ENCODE results near the gene CPB2.

Gene CPB2

DNA sequence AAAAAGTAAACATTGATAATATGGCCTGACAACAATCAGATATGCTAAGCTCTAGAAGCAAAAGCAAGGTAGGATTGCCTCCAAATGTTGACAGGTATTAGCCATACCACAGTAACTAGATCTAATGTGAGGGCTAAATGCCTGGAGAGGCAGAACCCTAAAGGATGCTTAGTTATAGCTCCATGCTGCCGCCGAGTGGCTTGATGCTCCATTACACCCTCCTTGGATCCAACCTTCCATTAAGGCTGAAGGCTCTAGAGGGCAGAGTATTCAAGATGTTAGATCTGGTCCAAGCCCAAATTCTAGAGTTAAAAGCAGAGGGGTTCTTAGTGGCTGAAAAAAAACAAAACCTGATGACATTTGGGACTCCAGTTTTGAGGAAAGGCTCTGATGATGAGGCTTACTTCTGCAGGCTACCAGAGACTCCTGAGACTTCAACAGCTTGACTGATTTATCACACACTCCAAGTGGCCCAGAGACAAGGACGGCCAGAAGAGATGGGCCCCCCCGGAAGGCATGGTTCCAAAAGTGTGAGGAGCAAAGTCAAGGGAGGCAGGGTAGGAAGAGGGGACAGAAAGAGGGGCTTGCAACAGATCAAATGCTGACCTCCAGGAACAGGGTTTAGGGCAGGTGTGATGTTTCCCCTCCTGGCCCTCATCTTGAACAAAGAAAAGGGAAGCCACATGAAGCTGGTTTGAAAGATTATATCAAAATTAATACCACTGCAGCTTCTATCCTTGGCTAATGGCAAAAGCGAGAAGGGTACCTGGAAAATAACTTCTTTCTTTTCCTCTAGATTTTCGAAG is 21.9 kb upstream of the CPB2 start:
- peak; percentile 77 for DNase-seq

DNA sequence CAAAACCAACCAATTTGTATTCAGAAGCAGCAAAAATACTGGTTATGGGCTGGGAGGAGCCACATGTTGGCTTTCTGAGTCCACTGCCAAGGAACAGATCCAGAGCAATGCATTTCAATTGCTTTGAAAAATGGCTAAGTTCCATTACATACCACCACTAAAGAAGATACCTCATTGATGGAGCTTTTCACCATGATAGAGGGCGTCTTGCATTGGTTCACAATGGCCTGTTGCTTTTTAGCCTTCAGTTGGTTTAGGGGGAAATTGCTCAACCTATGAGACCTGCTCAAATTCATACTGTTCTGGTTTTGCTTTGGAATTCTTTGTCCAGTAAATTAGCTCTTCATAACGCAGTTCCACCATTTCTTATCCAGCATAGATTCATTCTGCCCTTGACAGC is 21.2 kb upstream of the CPB2 start:
- DNase-seq = no peak

DNA sequence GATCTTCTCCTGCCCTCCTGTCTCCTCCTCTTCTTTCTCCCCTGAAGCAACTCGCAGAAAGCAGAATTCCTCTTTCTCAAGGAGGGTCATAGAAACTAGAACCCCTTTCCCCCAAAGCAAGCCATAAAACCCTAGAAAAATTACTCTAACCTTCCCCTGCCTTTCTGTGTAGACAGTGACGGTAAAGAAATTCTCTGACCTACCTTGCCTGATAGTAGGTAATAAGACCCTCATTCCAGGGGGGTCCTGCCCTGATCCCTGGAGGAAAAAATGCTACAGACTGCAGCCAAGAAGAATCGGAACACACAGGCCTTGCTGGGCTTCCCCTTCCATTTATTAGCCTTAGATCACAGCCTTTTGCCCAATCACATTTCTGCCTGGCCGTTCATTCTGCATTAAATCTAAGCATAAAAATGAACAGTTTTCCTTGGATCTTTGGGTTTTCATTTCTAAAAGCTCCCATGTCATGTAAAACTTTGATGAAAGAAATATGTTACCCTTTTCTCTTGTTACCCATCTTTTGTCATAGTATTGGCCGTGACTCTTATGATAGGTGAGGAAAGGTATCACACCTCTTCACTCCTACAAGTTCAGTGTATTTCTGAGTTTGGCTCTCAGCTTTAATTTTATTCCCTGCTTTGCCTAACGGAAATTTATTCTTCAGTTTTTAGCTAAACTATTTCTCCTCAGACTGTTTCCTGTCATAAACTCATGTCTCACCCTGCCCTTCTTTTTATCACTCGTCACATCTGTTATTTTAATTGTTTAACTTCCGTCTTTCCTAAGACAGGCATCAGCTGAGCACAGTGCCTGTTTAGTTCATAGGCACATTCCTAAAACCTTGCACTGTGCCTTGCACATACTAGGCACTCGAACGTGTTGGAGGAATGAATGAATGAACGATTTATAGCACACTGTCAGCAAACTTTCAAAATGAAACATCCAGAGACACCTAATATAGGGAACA is 20.4 kb upstream of the CPB2 start:
- no peak for DNase-seq

DNA sequence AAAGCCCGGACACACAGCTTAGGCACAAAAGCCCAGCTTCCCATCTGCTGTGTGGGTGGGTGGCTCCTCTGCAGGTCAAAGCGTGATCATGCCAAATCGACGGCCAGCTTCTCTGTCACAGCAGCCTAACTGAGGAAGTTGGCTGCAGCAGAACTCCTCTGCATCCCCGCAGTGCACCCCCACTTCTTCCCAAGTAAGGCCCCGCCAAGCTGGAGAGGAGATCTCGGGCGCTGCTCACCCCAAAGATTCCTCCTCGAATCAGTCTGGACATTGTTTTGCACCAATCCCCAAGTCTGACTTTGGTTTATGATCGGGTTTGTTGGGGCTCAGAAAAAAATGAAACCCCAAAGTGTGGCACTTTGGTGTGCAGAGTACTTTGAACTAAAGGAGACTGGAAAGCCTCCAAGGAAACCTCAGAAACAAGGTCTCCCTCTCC is 19.7 kb upstream of the CPB2 start:
- no peak for DNase-seq

DNA sequence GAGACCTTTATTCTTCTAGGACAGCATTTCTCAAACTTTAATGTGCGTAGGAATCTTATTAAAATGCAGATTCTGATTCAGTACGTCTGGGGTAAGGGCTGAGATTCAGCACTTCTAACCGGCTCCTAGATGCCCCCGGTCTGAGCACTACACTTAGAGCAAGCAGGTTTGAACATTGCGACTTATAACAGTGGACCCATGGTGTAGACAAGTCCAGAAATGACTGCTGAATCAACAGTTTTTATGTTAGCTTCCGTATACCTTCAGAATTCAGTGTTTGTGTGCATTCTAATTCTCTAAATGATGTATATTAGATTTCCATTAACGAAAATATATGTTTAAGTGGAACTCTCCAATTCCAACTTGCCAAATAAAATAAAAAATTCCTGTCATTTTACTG is 17.5 kb upstream of the CPB2 start:
- no peak for DNase-seq

DNA sequence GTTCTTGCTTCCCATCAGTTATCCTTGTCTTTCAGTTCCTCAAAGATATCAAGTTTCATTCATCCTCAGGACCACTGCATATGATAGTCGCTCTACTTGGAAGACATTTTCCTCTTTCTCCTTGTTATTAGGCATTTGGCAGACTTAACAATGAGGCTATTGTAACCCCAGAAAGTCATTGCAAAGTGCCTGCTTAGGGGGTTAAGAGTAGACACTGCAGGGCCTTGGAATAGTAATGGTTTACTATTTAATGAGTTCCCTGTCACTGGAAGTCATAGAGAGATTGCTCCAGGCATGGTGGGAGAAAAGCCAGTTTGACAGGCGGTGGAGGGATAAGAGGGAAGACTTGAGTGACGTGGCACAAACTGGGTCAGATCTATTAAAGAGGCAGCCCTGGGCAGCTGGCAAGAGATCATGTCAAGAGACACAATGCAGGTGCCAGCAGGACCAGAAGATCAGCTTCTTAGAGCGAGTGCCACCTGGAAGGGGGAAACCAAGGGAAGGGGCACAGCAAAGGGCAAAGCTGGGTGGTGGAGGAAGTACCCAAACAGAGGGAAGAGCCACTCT is 16.8 kb upstream of the CPB2 start:
- no peak for DNase-seq

DNA sequence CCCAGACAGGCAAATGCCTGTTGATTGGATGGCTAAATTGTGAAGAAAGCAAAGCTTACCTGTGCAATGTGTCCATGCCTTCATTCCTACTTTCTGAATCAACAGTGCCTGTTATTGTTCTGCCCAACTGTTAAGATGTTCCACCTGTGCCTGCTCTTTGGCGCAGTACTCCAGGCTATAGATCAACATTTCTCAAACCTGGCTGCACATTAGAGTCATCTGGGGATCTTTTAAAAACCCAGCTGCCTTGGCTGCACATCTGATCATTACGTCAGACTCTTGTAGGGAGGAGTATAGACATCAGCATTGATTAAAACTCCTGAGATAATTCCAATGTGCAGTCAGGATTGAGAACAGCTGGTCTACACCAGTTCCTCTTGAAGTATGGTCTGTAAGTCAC is 16.2 kb upstream of the CPB2 start:
- DNase-seq = no peak

DNA sequence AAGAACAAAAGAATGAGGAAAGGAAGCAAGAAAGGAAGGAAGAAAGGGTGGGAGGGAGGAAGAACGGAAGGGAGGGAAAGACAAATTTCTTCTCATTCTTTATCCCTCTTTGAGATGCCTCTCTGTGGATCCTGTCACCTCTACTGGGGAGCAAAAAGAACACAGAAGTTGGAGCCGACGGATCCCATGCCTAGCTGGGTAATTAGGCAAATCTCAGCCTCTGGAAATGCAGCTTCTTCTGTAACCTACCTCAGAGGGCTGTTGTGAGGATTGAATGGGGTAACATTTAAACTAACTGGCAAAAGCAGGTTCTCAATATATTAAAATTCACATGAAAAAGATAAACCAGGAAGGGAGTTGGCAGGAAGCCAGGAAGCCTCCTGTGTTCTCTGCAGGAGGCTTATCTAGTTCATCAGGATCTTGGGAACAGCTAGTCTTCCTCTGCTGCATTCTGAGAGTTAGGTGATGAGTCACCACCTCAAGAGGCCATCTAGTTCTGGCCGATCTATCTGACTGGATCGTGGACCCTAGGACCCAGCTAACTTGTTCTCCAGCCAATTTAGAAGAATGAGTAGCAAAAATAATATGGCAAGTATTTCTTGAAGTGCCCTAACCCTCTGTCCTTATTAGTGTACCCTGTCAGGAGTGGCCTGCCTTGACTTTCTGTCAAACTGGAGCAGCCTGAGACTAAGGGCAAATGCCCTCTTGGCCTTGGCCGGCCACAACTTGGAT is 15.2 kb upstream of the CPB2 start:
- no peak for DNase-seq

DNA sequence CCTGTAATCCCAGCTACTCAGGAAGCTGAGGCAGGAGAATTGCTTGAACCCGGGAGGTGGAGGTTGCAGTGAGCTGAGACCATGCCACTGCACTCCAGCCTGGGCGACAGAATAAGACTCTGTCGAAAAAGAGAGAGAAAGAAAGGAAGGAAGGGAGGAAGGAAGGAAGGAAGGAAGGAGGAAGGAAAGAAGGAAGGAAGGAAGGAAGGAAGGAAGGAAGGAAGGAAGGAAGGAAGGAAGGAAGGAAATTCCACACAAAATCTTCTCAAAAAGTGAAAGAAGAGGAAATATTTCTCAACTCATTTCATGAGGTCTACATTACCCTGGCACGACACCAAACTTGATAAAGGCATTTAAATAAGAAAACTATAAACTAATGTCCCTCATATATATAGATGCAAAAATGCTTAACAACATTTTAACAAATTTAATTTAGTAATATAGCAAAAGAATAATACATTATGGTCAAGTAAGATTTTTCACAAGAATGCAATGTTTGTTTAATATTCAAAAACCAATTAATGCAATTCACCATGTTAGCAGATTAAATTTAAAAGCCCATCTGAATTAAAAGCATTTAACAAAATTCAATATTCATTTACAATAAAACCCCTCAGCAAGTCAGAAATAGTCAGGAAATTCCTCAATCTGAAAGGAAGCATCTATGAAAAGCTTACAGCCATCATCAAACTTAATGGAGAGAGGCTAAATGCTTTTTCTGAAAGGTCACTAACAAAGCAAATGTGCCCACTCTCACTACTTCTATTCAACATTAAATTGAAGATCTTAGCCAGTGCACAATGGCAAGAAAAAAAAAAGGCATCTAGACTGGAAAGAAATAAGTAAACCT is 12.0 kb upstream of the CPB2 start:
- DNase-seq = no peak

DNA sequence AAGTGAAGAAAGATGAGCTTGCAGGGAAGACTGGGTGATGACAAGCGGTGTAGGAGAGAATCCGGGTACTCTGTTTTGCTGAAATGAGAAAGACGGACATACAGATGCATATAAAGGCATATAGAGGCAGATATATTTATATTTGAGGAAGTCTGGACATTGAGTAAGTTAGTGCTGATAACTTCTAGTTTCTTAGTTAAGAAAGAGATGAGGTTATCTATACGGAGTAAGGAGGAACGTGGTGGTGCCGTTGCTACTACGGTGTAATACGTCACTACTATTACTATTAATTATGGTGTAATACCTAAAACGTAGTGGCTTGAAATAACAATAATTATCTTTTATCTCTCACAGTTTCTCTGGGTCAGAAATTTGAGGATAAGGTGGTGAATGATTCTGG is 9.8 kb upstream of the CPB2 start:
- DNase-seq = no peak

DNA sequence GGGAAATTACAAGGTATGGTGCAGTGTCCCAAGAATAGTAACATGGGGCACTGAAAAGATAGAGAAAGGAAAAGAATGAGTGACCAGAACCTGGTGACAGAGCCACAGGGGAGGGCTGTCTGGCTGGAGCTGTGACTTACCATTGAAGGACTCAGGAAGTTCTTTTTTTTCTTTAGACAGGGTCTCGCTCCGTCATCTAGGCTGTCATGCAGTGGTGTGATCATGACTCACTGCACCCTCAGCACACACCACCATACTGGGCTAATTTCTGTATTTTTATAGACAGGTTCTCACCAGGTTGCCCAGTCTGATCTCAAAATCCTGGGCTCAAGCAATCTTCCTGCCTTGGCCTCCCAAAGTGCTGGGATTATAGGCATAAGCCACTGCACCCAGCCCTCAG is 8.8 kb upstream of the CPB2 start:
- DNase-seq = no peak

DNA sequence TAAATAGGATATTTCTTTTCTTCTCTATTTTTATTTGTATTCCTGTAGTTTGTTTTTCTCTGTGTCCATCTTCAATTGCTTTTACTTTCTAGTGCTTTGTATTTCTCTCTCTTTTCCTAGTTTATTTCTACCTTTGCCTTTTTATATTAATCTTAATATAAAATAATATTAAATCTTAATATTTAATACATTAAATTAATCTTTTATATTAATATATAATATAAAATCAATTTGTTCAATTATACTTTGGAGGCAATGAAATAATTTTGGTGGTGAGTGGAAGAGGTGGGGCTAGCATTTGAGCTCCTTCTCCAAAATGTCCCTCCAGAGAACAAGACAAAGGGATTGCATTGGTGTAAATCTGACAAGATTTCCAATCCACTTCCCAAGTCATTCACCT is 6.3 kb upstream of the CPB2 start:
- no peak for DNase-seq

DNA sequence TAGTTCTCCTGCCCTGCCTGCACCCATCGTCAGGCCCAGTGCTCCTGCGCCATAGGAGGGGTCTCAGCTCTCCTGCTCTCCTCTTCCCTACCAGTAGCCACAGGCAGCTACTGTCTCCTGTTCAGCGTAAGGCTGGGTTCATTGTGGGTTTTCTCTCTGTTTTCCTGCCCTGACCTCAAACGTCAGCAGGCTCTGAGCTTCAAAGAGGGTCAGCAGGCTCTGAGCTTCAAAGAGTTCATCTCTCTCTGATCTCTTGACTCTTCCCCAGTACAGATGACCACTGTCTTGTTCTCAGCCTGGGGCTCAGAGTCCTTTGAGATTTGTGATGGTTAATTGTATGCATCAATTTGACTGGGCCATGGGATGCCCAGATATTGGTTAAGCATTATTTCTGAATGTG is 4.6 kb upstream of the CPB2 start:
- no peak for DNase-seq

DNA sequence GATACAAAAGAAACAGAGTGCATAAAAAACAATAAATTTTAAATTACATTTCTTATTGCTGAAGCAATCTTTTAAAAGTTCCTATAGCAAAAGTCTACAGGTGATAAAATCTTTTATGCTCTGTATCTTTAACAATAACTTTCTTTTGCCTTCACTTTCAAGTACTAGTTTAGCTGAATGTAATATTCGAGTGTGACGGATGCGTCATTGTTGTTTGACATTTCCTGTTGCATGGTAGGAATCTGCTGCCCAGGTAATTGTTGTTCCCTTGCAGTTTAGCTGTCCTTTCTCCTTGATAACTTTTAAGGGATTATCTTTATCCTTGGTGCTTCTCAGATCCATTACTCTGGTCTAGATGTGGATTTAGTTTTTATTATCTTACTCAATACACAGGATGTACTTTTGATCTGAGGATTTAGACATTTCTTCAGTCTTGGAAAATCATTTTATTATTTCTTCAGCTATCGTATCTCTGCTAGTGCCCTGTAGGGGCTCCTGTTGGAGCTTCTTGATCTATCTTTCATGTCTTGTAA is 2.1 kb upstream of the CPB2 start:
- no peak for DNase-seq

DNA sequence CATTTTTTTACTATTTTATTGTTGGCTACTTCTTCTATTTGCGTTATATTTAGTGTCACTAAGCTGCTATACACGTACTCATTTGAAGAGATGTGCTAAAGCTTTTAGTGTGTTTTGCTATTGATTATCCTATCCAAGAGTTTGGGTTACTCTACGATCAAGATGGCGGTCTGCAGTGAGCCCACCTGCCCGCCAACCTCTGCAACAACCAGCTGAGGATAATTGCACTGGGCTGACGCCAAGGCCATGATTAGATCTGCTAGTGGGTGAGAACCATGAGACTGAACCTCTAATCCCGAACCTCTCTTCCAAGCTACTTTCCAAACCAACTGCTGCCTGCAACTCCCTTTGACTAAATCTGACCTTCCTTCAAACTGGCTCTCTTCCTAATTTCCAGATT is 1.8 kb downstream of the CPB2 start:
- DNase-seq = no peak

DNA sequence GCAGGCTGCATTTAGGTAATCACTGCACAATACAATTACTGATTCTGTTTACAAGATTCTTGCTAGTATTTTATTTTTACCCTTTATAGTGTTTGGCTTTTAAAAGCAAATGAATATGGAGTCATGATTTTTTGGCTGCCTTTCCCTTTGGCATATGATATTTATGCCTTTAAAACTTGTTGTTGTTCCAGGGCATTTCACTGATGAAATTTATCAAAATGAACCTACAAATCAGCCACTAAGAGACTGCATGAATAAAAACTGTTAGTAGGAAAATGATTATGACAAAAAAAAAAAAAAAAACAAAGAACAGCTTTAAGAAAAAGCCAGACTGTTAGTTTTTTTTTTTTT is 2.6 kb downstream of the CPB2 start:
- no peak for DNase-seq

DNA sequence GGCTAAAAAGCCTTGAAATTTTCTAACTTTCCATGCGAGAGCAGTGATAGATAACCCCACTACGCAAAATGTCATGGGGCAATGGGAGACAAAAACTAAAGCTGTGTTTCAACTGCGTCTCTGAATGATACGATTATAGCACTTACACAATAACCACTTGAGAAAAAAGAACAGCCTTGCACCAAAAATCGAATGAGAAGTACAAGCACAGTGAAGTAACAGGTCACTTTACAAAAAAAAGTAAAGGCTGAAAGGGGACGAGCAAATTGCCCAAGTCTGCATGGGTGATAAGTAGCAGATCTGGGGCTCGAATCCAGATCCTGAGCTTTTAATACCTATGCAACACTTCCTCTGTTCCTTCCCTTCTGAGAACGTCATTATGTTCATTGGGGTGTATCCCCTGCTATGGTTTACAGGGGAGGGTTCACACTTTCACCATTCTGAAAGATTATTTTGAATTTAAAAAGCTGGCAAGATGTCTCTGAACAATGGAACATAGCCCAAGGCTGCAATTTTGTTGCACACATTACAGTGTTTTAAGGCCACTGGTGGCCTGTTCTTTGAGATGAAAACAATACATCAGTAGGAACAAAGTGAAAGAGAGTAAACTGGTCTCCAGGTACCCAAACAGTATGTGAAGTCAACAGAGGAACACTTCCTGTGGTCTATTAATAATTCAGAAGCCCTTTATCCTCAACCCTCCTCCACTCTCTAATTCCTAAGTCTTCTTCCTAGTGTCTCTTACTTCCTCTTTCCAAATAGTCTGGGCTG is 3.2 kb downstream of the CPB2 start:
- no peak for DNase-seq

DNA sequence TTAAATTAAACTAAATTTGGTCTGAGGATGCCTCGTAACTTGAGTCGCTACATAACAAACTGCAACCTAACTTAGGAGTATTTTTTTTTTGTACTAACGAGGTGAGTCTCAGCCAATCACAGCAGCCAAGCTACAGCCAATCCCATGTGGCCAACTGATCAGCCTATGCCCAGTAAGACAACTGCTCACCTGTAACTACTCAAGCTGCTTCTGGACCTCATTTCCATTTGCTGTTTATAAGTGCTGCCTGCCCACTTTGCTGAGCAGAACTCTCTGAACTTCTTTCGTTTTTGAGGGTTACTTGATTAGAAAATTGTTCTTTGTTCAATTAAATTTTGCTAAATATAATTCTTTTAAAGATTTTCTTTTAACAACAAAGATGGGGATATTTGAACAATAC is 3.8 kb downstream of the CPB2 start:
- DNase-seq = no peak

DNA sequence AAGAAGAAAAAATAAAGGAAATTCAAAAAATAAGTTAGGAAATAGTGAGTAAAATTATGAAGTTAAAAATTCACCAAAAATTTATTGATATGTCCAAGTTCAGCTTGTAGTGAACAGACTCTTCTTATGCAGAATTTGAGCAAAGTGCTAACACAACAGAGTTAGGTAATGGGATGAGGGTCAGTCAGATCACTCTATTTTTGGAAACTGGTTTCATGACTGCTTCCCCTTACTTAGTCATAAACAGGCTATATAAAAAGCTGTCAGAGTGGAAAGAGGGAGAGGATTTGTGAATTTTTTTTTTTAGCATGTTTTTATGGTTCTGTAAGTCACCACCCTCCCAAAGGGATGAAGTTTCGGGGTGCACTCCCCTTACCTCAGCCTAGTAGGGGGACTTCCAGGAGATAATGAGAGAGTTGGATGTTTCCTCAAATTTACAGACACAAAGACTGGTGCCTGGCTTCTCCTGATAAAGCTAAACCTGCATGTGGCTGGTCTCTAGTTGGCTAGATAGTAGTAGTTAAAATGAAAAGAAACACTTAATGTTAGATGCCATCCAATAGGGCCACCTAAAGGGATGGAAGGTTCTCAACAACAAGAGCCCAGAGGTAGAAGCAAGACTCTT is 4.5 kb downstream of the CPB2 start:
- DNase-seq = no peak

DNA sequence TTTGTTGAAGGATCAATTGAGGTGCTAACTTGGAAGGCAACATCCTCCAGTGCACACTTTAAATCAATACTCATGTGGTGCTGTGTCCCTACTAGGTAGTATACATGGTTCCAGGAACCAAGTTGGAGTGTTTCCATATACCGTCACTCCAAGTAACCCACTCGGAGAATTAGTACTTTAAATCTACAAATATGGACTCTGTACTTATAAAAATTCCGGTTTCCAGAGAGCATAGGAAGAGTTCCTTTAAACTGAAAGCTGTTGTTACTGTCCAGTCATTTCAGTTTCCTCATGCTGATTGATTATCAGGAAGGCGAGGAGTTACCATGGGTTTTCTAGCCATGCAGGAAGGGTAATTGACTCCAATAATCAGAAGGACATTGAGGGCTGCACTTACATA is 7.2 kb downstream of the CPB2 start:
- no peak for DNase-seq

DNA sequence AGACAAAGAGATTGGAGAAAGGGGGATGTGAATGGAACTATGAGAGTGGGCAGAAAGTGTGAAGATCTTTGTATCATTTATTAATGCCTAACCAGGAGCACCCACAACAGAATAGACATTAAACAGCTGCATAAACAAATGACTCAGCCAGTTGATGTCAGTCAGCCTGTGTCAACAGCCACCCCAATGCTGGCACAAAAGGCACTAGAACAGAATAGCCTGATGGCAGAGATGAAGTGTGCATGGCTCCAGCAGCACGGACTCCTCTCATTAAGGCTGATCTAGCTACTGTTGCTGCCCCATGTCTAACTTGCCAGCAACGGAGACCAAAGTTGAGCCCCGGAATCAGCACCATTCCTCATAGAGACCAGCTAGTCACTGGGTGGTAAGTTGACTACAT is 7.8 kb downstream of the CPB2 start:
- no peak for DNase-seq

Data from activated CD4-positive, alpha-beta T cell treated with anti-CD3 and anti-CD28 coated beads, Interleukin-2, amount 50 U/mL, for 1 hour (primary cell).